Measurements from ENCODE around the gene TUBGCP2.

GRCh38 chr10:133230044-133230361 lies 78.7 kb downstream of the TUBGCP2 start, which contains the start of gene UTF1:
- TF ChIP-seq EZH2 (IDR thresholded peaks at IDR 0.05; ENCODE audit: low read length) (no peak), CTCF (optimal IDR thresholded peaks at IDR 0.05 in 1 of 3, IDR thresholded peaks at IDR 0.05 in 1 of 3, conservative IDR thresholded peaks at IDR 0.05 in 1 of 3; ENCODE audit: extremely low read depth in 1 of 3, insufficient read depth in 2 of 3, low read length in 3 of 3) (no peak)

Data from keratinocyte (primary cell).